GM20431 (cell line): ENCODE data around the gene PWWP3B.
"Not testable (repeated sequence)": the region's sequence is repeated elsewhere in the genome, so short reads cannot be mapped to it uniquely, and the experiment has no call there.

Source experiments
- in situ Hi-C: fragments of 300-500 bp; cut with MseI, MboI; formaldehyde crosslinking; loops from one replicate; pipeline ENCODE4 v1.15.0; 2020; ENCODE audit warnings: low sequenced_read_pairs; ENCODE audit not compliant: unreplicated experiment

PWWP3B gene

GRCh38 chrX:106168107-106168506 lies at the start of gene PWWP3B:
Gene PWWP3B (plus strand): TSS chrX:106168305. CDS start chrX:106205433, 37,128 bp downstream.
- in situ Hi-C loops, result no loop called here

DNA sequence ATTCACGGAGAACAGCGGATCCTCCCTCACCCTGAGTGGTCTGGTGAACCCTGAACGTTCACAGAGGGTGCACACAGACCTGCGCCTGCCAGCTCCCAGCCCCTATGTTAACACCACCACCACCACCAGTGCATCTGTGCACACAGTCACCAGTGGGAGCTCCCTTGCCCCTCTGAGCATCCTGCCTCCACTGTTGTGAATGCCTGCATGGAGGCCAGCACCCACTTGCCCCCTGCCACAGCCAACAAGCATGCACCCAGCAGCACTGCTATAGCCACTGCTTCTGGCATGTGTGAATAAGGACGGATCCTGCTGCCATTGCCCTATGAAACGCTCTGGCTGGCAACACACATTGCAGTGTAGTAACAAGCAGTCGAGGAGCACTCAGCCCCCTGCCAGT lies 29.1 kb upstream of the PWWP3B start:
- in situ Hi-C loops, result no loop called here

DNA sequence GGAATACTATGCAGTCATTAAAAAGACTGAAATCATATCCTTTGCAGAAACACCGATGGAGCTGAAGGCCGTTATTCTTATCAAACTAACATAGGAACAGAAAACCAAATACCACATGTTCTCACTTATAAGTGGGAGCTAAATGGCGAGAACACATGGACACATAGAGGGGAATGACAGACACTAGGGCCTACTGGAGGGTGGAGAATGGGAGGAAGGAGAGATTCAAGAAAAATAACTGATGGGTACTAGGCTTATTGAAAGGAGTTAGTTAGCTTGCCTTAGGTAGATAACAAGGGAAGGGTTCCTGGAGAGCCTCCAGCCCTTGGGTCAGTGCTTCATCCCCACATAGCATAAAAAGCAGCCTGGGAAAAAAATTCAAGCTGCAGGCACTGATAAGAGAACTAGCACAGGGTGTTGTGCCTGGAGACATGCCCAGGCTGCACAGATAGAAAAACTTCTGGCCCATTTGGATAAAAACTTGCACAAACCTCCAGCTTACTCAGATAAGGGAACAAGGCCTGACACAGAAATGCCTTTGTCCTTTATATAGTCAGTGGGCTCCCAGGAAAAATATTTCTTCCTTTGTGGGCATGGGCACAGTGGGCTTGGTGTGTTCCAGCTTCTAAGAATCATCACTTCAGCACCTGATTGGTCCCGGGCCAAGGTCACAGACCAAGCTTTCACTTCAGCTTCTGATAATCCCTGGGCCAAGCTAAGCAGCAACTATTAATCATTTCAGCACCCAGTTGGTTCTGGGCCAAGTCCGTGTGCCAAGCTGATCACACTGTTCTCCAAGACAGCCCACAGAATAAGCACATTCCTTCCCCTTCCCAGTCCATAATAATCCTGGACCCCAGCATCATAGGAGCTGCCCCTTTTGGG lies 23.1 kb upstream of the PWWP3B start:
- in situ Hi-C loops, result no loop called here

DNA sequence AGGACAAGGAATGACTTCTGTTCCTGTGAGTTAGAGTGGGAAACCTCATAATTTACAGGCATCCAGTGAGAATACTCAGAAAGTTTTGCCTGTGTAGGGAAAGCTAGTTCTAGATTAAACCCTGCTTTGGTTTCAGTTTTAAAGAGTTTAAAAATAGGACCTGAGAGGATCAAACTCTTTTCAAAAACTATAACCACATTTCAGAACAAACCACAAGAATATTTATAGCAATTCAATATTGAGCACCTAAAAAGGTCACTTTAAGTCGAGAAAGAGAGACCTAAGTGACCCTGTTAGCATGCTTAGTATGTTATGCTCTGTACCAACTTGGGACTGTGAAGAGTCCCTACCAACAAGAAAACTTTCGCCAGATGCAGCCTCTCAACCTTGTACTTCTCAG lies 17.4 kb upstream of the PWWP3B start:
- in situ Hi-C loops, result no loop called here

GRCh38 chrX:106159861-106160282 lies 8.2 kb upstream of the PWWP3B start:
- in situ Hi-C loops, result no loop called here

DNA sequence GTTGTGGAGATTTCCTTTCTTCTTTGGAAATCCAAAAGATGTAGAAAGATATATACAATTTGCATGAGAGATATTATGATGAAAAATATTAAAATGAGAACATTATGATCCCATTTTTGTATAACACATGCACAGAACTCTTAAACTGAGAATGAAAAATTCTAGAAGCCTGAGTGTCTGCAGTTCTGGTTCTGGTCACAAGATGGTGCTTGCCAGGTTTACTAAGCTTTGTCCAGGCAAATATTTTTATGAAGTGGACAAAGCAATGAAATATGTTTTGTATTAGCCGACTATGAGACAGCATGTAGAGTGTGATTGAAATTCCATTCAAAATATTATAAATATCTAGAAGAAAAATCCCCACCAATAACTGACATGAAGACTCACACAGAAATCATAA lies 2.2 kb downstream of the PWWP3B start:
- in situ Hi-C loops, result no loop called here

DNA sequence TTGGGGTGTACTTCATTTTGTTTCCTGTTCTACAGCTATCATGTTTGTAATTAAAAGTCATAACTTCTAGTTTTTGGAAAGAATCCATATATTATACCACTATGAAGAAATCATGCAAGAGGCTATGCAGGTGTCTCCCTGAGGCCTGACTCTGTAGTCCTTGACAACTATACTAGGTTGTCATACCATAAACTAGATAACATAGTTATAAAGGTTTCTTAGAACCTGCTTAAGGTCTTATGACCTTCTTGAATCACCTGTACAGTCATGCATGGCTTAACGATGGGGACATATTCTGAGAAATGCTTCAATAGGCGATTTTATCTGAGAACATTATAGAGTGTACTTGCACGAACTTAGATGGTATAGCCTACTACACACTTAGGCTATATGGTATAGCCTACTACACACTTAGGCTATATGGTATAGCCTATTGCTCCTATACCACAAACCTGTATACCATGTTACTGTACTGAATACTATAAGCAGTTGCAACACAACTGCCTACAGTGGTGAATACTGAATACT lies 3.3 kb downstream of the PWWP3B start:
- in situ Hi-C loops, result no loop called here

DNA sequence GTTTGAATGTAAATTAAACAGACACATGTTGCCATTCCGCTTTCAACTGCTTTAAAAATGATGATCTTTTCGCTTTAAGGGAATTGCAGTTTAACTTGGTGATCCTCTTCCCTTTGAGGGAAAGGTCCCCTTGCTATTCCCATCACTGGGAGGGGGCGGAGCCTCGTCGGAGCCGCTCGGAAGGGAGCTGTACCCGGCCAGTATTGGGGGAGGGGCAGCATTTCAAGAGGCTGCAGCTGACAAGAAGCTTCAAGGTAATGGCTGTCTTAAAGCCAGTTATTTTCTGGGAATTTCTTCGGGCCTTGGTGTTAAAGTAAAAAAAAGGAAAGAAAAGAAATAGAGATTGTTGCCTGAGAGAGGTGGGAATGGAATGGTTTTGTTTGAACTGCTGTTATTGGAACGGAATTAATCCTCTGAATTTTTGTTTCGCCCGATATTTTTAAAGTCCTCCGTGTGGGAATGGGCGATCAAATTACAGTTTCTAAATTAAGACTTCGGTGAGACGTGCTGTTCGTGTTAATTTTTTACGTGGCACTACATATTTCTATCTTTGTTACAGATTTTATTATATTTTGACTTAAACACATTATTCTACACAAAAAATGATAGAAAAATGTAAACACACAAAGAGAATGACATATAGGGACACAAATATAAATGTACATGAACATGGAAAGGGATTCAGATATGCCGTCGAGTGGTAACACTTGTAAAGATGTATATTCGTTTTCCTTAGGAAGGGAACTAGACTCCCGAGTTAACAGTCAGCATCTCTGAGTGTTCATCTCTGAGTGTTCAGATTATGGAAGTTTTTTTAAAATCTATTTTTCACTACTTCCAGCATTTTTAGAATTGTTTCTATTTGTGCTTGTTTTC lies 9.2 kb downstream of the PWWP3B start:
- in situ Hi-C loops, result no loop called here

GRCh38 chrX:106177982-106178321 lies 9.8 kb downstream of the PWWP3B start:
- in situ Hi-C loops, result no loop called here

GRCh38 chrX:106178826-106179225 lies 10.7 kb downstream of the PWWP3B start:
- in situ Hi-C loops, result no loop called here

- in situ Hi-C loops, result not testable (repeated sequence)
Observed at GRCh38 chrX:106183685-106184084, 15.6 kb downstream of the PWWP3B start.

GRCh38 chrX:106201502-106202178 lies 33.5 kb downstream of the PWWP3B start:
- in situ Hi-C loops, result no loop called here

DNA sequence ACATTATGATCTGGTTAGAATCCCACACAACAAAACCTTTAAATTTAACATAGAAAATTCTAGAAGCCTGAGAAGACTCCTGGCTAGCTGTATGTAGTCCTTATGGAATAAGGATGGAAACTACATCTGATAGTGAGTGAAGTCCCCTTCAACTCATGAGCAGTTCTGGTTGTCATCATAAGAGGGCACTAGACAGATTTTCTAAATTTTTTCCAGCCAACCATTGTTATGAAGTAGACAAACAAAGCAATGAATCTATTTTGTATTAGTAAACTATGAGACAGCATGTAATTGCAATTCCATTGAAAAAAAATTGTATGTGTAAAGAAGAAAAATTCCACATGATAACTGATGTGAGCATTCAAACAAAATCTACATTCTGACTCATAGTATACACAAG lies 35.2 kb downstream of the PWWP3B start:
- in situ Hi-C loops, result no loop called here

- in situ Hi-C loops, result no loop called here
Observed at GRCh38 chrX:106208154-106208553, 40.0 kb downstream of the PWWP3B start.
